Measurements from ENCODE around the gene ARNT2.

GRCh38 chr15:80549191-80549590 is 145.0 kb downstream of the ARNT2 start:
- TF ChIP-seq CTCF (conservative IDR thresholded peaks at IDR 0.05; ENCODE audit: low read depth in 2 of 2): no peak
- TF ChIP-seq STAT1 (IDR thresholded peaks at IDR 0.05; ENCODE audit: unreplicated experiment): no peak
- no peak for TF ChIP-seq REST (IDR thresholded peaks at IDR 0.05; ENCODE audit: unreplicated experiment)
- no peak for TF ChIP-seq EZH2 (IDR thresholded peaks at IDR 0.05; ENCODE audit: low read depth, unreplicated experiment)
- no peak for TF ChIP-seq EZH2phosphoT487 (IDR thresholded peaks at IDR 0.05; ENCODE audit: unreplicated experiment)
- no peak for TF ChIP-seq POLR2AphosphoS5 (IDR thresholded peaks at IDR 0.05; ENCODE audit: low read depth)
- no peak for TF ChIP-seq CREB1 (CRISPR knock-in tag; IDR thresholded peaks at IDR 0.05; ENCODE audit: low read depth)
- no peak for TF ChIP-seq ETS1 (IDR thresholded peaks at IDR 0.05)
